ENCODE results near the gene RBM24. TPM values are rescaled to one million over a fixed set of nuclear protein-coding genes. Genes with fewer than 3 reads are reported as not detected.

Gene RBM24
- total and polyA plus RNA-seq, 2 donors from 2014 or later, result 0.47 to 1.5 TPM

GRCh38 chr6:17293395-17293794 is 12.2 kb downstream of the RBM24 start:
- DNase-seq (no peak), FAIRE-seq (no peak)
- Histone ChIP-seq H3K4me1 (ENCODE audit: control insufficient read depth in 2 of 3, insufficient read depth in 2 of 3, low read depth in 1 of 3, low read length in 3 of 3) (no peaks in the 10 kb centered on the region), H3K27ac (ENCODE audit: low read depth in 2 of 2, low read length in 2 of 2) (no peak overlapping the region), H3K36me3 (ENCODE audit: control insufficient read depth in 2 of 3, insufficient read depth in 3 of 3, low read length in 3 of 3) (no peaks in the 10 kb centered on the region), H3K4me3 (ENCODE audit: low read length in 3 of 3) (no peak overlapping the region), H3K9me3 (ENCODE audit: control insufficient read depth in 2 of 3, insufficient read depth in 1 of 3, low read length in 3 of 3) (no peaks in the 10 kb centered on the region), H3K27me3 (ENCODE audit: control insufficient read depth, insufficient read depth, low read length) (no peaks in the 10 kb centered on the region), H3K9ac (ENCODE audit: low read length in 3 of 3) (no peak overlapping the region)
- TF ChIP-seq CTCF (IDR thresholded peaks at IDR 0.05; ENCODE audit: borderline replicate concordance, extremely low read depth, insufficient read depth), result no peak
- intact Hi-C loops (cut with DNase I), result no loop called here

DNA sequence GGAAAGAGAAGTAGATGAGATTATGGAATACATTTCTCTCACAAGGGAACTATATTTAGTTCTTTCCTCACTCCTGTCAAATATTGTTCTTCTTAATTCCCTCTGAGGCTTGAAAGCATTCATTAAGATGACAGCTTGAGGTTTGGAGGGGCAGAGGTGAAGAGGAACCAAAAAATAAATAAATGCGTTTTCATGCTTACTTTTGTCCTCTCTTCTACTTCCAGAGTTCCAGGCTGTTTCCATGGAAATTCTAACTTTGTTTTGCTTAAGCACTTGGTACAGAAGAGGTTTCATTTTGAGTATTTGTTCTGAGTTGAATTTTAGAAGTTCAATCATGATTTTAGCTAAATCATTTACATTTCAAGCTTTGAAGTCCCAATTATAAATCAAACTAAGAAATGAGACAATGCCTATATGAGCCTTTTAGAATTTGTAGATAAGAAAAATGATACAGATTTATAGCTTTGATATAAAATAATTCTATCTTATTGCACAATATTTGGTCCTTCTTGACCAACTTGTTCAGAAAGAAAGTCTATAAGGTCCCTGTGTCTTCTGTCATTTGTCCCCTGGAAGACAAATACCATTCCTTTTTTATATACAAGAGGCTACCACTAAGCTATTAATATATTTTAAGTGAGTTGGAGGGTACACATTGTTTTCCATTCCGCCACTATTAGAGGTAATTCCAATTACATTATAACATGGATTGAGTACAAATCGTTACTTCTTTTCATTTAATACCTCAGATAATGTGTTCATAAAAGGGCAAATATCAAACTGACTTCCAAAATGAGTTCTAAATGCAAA is 16.3 kb downstream of the RBM24 start:
- no peak overlapping the region for H3K4me3 ChIP-seq (ENCODE audit: low read length in 3 of 3)
- no peaks in the 10 kb centered on the region for H3K4me1 ChIP-seq (ENCODE audit: control insufficient read depth in 2 of 3, insufficient read depth in 2 of 3, low read depth in 1 of 3, low read length in 3 of 3)
- H3K27ac ChIP-seq (ENCODE audit: low read depth in 2 of 2, low read length in 2 of 2), result no peak overlapping the region
- FAIRE-seq (no peak), DNase-seq (no peak)
- H3K9me3 ChIP-seq (ENCODE audit: control insufficient read depth in 2 of 3, insufficient read depth in 1 of 3, low read length in 3 of 3), result no peaks in the 10 kb centered on the region
- intact Hi-C loops (cut with DNase I), result no loop called here
- no peaks in the 10 kb centered on the region for H3K27me3 ChIP-seq (ENCODE audit: control insufficient read depth, insufficient read depth, low read length)
- H3K36me3 ChIP-seq (ENCODE audit: control insufficient read depth in 2 of 3, insufficient read depth in 3 of 3, low read length in 3 of 3), result no peaks in the 10 kb centered on the region
- H3K9ac ChIP-seq (ENCODE audit: low read length in 3 of 3), result no peak overlapping the region
- no peak for TF ChIP-seq CTCF (IDR thresholded peaks at IDR 0.05; ENCODE audit: borderline replicate concordance, extremely low read depth, insufficient read depth)

GRCh38 chr6:17298257-17298656 is 17.1 kb downstream of the RBM24 start:
- no peaks in the 10 kb centered on the region for H3K27me3 ChIP-seq (ENCODE audit: control insufficient read depth, insufficient read depth, low read length)

More at GRCh38 chr6:17298257-17298656, 17.1 kb downstream of the RBM24 start:
- Histone ChIP-seq H3K4me3 (ENCODE audit: low read length in 3 of 3) (no peak overlapping the region), H3K36me3 (ENCODE audit: control insufficient read depth in 2 of 3, insufficient read depth in 3 of 3, low read length in 3 of 3) (no peaks in the 10 kb centered on the region), H3K9ac (ENCODE audit: low read length in 3 of 3) (no peak overlapping the region), H3K27ac (ENCODE audit: low read depth in 2 of 2, low read length in 2 of 2) (no peak overlapping the region), H3K9me3 (ENCODE audit: control insufficient read depth in 2 of 3, insufficient read depth in 1 of 3, low read length in 3 of 3) (no peaks in the 10 kb centered on the region), H3K4me1 (ENCODE audit: control insufficient read depth in 2 of 3, insufficient read depth in 2 of 3, low read depth in 1 of 3, low read length in 3 of 3) (no peaks in the 10 kb centered on the region)
- intact Hi-C loops (cut with DNase I), result no loop called here
- no peak for FAIRE-seq
- no peak for DNase-seq
- no peak for TF ChIP-seq CTCF (IDR thresholded peaks at IDR 0.05; ENCODE audit: borderline replicate concordance, extremely low read depth, insufficient read depth)
